ENCODE results near the gene RPS21. TPM values are rescaled to one million over a fixed set of nuclear protein-coding genes. Genes with fewer than 3 reads are reported as not detected.

The RPS21 gene
- polyA plus RNA-seq, 4 donors, result 2,127 to 8,814 (median 3,344) TPM

DNA sequence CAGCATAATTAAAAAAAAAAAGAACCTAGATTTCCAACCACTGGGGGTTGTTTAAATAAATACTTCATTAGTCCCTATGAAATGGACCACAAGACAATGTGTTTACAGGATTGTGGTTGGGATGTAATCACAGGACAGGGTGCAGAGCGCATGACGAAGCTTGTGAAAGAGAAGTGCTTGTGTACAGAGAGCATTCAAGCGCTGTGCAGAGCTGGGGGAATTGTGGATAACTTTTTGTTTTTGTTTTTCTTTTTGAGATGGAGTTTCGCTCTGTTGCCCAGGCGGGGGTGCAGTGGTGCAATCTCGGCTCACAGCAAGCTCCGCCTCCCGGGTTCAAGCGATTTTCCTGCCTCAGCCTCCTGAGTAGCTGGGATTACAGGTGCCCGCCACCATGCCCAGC is 42.1 kb upstream of the RPS21 start:
- Histone ChIP-seq H3K27ac (ENCODE audit: low read depth in 1 of 3, low read length in 2 of 3) (no peak overlapping the region), H3K4me3 (ENCODE audit: low read depth in 1 of 3, low read length in 3 of 3) (no peak overlapping the region)
- FAIRE-seq, result no peak

DNA sequence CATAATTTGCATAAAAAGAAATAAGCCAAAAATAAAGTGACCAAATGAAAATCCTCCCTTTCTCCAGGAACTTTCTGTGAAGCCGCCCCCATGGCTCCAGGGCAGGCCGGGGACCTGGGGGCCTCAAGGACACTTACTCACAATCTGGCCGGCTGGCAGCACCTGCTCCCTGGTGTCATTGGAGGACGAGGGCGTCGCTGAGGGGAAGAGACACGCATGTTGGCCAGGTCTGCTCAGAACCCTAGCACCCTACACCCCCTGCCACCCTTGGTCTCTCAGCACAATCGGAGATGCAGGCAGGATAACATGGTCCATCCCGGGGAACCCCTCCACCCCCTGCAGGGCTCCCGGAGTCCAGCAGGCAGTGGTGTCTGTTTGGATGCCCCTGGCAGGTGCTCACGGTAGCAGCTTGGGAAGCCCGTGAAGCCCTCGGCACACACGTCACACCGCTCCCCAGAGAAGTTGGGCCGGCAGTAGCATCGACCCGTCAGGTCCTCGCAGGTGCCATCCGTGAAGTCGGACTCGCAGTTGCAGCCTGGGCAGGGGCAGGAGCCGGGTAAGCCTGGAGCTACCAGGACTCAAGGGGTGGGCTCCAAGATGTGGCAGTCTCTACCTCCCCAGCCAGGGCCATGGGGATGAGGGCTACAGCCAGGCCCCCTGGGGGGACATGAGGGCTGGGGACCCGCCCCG is 41.1 kb upstream of the RPS21 start:
- H3K27ac ChIP-seq (ENCODE audit: low read depth in 1 of 3, low read length in 2 of 3), result no peak overlapping the region
- no peak overlapping the region for H3K4me3 ChIP-seq (ENCODE audit: low read depth in 1 of 3, low read length in 3 of 3)
- FAIRE-seq (no peak), DNase-seq (no peak)
- H3K27me3 ChIP-seq (ENCODE audit: control insufficient read depth in 3 of 3, insufficient read depth in 3 of 3, low read length in 3 of 3), result no peaks in the 10 kb centered on the region
- H3K9me3 ChIP-seq (ENCODE audit: control insufficient read depth in 2 of 2, insufficient read depth in 1 of 2, low read depth in 1 of 2, low read length in 1 of 2), result peaks cover 0 to 4% of the 10 kb centered on the region in 2 donors
- H3K4me1 ChIP-seq (ENCODE audit: control insufficient read depth in 3 of 3, insufficient read depth in 2 of 3, low read depth in 1 of 3, low read length in 2 of 3), result peaks cover 0 to 12% (median 0%) of the 10 kb centered on the region in 3 donors
- 72 to 86% (median 77%) methylated on average over 25 of the region's 25 CpGs for WGBS, 3 donors
- H3K36me3 ChIP-seq (ENCODE audit: control insufficient read depth in 3 of 3, insufficient read depth in 2 of 3, low read depth in 1 of 3, low read length in 3 of 3), result peaks cover 0 to 40% (median 0%) of the 10 kb centered on the region in 3 donors

More for the DNA sequence above, 42.1 kb upstream of the RPS21 start:
- Histone ChIP-seq H3K27me3 (ENCODE audit: control insufficient read depth in 3 of 3, insufficient read depth in 3 of 3, low read length in 3 of 3) (no peaks in the 10 kb centered on the region), H3K9me3 (ENCODE audit: control insufficient read depth in 2 of 2, insufficient read depth in 1 of 2, low read depth in 1 of 2, low read length in 1 of 2) (peaks cover 0 to 4% of the 10 kb centered on the region in 2 donors), H3K4me1 (ENCODE audit: control insufficient read depth in 3 of 3, insufficient read depth in 2 of 3, low read depth in 1 of 3, low read length in 2 of 3) (peaks cover 0 to 1% (median 0%) of the 10 kb centered on the region in 3 donors), H3K36me3 (ENCODE audit: control insufficient read depth in 3 of 3, insufficient read depth in 2 of 3, low read depth in 1 of 3, low read length in 3 of 3) (peaks cover 0 to 34% (median 0%) of the 10 kb centered on the region in 3 donors)
- DNase-seq, result no peak
- 77 to 81% (median 81%) methylated on average over 10 of the region's 10 CpGs for WGBS, 3 donors

DNA sequence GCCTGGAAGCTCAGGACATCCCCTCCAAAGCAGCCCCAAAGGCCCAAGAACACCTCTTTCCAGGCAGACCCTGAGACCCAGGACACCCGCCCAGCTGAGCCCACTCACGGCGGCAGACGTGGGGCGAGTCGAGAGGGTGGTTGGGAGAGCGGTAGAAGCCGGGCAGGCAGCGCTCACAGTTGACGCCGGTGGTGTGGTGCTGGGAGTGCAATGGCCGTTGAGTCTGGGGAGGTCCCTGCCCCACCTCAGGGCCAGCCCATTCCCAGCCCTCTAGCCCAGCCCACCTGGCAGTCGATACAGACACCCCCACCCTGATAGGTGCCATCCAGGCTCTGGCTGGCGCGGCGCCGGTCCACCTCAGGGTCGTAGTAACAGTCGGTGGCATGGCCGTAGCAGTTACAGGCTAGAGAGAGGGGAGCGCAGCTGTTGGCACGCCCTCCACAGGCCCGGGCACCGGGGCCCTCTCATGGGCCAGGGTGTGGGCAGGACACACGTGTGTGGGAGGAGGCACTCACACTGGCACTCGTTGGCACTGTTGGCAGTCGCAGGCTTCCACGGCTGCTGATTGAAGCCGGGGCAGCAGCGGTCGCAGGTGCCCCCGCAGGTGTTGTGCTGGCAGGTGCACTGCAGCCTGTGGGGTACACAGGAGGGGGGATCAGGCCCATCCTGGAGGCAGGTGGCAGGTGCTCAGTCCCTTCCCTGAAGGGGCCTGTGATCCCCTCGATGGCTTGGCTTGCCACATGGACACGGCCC is 40.3 kb upstream of the RPS21 start:
- Histone ChIP-seq H3K27ac (ENCODE audit: low read depth in 1 of 3, low read length in 2 of 3) (no peak overlapping the region), H3K36me3 (ENCODE audit: control insufficient read depth in 3 of 3, insufficient read depth in 2 of 3, low read depth in 1 of 3, low read length in 3 of 3) (peaks cover 0 to 48% (median 0%) of the 10 kb centered on the region in 3 donors), H3K27me3 (ENCODE audit: control insufficient read depth in 3 of 3, insufficient read depth in 3 of 3, low read length in 3 of 3) (no peaks in the 10 kb centered on the region), H3K4me1 (ENCODE audit: control insufficient read depth in 3 of 3, insufficient read depth in 2 of 3, low read depth in 1 of 3, low read length in 2 of 3) (peaks cover 0 to 14% (median 0%) of the 10 kb centered on the region in 3 donors), H3K9me3 (ENCODE audit: control insufficient read depth in 2 of 2, insufficient read depth in 1 of 2, low read depth in 1 of 2, low read length in 1 of 2) (peaks cover 0 to 4% of the 10 kb centered on the region in 2 donors), H3K4me3 (ENCODE audit: low read depth in 1 of 3, low read length in 3 of 3) (no peak overlapping the region)
- DNase-seq, result no peak
- no peak for FAIRE-seq
- WGBS, 3 donors, result 66 to 92% (median 75%) methylated on average over 29 to 34 of the region's 34 CpGs

DNA sequence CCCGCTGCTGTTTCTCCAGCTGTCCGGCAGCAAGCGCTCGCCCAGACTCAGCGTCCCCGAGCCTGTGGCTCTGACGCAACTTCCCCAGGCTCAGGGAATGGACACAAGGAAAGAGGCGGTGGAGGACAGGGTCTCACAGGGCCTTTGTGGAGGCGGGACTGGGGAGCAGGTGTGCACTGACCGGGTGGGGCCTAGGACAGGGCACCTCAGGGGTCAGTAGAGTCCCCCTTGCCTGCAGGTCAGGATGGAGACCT is 39.8 kb upstream of the RPS21 start:
- no peaks in the 10 kb centered on the region for H3K27me3 ChIP-seq (ENCODE audit: control insufficient read depth in 3 of 3, insufficient read depth in 3 of 3, low read length in 3 of 3)
- DNase-seq, result no peak
- H3K27ac ChIP-seq (ENCODE audit: low read depth in 1 of 3, low read length in 2 of 3), result no peak overlapping the region
- peaks cover 0 to 4% of the 10 kb centered on the region in 2 donors for H3K9me3 ChIP-seq (ENCODE audit: control insufficient read depth in 2 of 2, insufficient read depth in 1 of 2, low read depth in 1 of 2, low read length in 1 of 2)
- H3K36me3 ChIP-seq (ENCODE audit: control insufficient read depth in 3 of 3, insufficient read depth in 2 of 3, low read depth in 1 of 3, low read length in 3 of 3), result peaks cover 0 to 53% (median 0%) of the 10 kb centered on the region in 3 donors
- no peak overlapping the region for H3K4me3 ChIP-seq (ENCODE audit: low read depth in 1 of 3, low read length in 3 of 3)
- WGBS, 3 donors, result 81 to 93% (median 81%) methylated on average over 10 of the region's 10 CpGs
- H3K4me1 ChIP-seq (ENCODE audit: control insufficient read depth in 3 of 3, insufficient read depth in 2 of 3, low read depth in 1 of 3, low read length in 2 of 3), result peaks cover 0 to 14% (median 0%) of the 10 kb centered on the region in 3 donors
- no peak for FAIRE-seq

DNA sequence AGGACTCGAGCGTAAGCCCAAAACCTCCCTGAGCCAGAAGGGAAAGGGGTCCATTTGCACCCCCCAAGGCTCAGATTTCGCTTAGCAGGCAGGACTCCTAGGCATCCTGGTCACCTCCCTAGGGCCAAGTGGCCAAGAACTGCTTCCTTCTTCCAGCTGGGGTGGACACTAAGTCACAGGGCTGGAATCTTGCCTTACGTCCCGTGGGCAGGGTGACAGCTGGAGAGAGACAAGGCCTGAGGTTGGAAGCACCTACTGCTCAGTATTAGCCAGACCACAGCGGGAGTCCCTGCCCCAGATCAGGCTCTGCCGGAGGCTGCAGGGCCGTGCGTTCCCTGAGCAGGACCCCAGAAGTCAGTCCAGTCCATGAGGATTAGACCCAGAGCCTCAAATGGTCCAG is 39.5 kb upstream of the RPS21 start:
- Histone ChIP-seq H3K27me3 (ENCODE audit: control insufficient read depth in 3 of 3, insufficient read depth in 3 of 3, low read length in 3 of 3) (no peaks in the 10 kb centered on the region), H3K36me3 (ENCODE audit: control insufficient read depth in 3 of 3, insufficient read depth in 2 of 3, low read depth in 1 of 3, low read length in 3 of 3) (peaks cover 0 to 56% (median 0%) of the 10 kb centered on the region in 3 donors), H3K4me1 (ENCODE audit: control insufficient read depth in 3 of 3, insufficient read depth in 2 of 3, low read depth in 1 of 3, low read length in 2 of 3) (peaks cover 0 to 14% (median 0%) of the 10 kb centered on the region in 3 donors), H3K27ac (ENCODE audit: low read depth in 1 of 3, low read length in 2 of 3) (no peak overlapping the region), H3K9me3 (ENCODE audit: control insufficient read depth in 2 of 2, insufficient read depth in 1 of 2, low read depth in 1 of 2, low read length in 1 of 2) (peaks cover 0 to 4% of the 10 kb centered on the region in 2 donors), H3K4me3 (ENCODE audit: low read depth in 1 of 3, low read length in 3 of 3) (no peak overlapping the region)
- 77 to 83% (median 81%) methylated on average over 9 of the region's 9 CpGs for WGBS, 3 donors
- DNase-seq (no peak), FAIRE-seq (no peak)

DNA sequence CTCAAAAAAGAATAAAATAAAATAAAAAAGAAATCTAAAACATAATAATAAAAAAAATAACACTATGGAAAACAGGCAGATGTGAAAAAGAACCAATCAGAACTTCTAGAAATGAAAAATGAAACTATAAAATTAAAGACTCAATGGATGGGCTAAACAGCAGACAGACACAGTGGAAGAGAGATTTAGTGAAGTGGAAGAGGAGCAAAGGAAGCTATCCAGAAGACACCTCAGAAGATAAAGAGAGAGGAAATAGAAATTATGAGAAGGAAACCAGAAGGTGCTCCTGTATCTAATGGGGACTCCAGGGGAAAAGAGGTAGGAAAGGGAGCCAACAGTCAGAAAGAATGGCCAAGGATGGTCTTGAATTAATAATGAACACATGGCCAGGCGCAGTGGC is 38.3 kb upstream of the RPS21 start:
- Histone ChIP-seq H3K27me3 (ENCODE audit: control insufficient read depth in 3 of 3, insufficient read depth in 3 of 3, low read length in 3 of 3) (no peaks in the 10 kb centered on the region), H3K9me3 (ENCODE audit: control insufficient read depth in 2 of 2, insufficient read depth in 1 of 2, low read depth in 1 of 2, low read length in 1 of 2) (peaks cover 0 to 4% of the 10 kb centered on the region in 2 donors), H3K36me3 (ENCODE audit: control insufficient read depth in 3 of 3, insufficient read depth in 2 of 3, low read depth in 1 of 3, low read length in 3 of 3) (peaks cover 0 to 68% (median 0%) of the 10 kb centered on the region in 3 donors), H3K27ac (ENCODE audit: low read depth in 1 of 3, low read length in 2 of 3) (no peak overlapping the region), H3K4me3 (ENCODE audit: low read depth in 1 of 3, low read length in 3 of 3) (no peak overlapping the region), H3K4me1 (ENCODE audit: control insufficient read depth in 3 of 3, insufficient read depth in 2 of 3, low read depth in 1 of 3, low read length in 2 of 3) (peaks cover 0 to 14% (median 0%) of the 10 kb centered on the region in 3 donors)
- DNase-seq (no peak), FAIRE-seq (no peak)
- WGBS, 3 donors, result 75 to 100% (median 100%) methylated on average over 1 of the region's 1 CpG

DNA sequence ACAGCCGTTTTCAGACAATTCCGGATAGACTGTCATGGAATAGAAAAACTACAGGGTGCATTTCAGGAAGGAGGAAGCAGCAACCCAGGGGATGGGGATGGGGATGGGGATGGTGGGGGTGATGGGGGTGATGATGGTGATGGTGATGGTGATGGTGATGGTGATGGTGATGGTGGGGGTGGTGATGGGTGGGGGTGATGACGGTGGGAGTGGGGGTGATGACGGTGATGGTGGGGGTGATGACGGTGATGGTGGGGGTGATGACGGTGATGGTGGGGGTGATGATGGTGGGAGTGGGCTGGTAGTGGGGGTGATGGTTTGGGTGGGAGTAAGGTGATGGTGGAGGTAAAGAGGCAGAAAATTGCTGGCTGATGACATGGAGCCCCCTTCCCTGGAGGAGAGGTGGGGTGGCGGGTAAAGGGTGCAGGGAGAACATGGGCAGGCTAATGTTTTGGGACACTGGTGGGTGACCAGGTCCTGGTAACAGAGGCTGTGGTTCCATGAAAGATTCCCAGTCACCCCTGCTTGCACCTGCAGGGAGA is 37.3 kb upstream of the RPS21 start:
- 62 to 81% (median 64%) methylated on average over 6 to 7 of the region's 7 CpGs for WGBS, 3 donors
- peaks cover 0 to 4% of the 10 kb centered on the region in 2 donors for H3K9me3 ChIP-seq (ENCODE audit: control insufficient read depth in 2 of 2, insufficient read depth in 1 of 2, low read depth in 1 of 2, low read length in 1 of 2)
- DNase-seq (no peak), FAIRE-seq (no peak)
- peaks cover 0 to 69% (median 0%) of the 10 kb centered on the region in 3 donors for H3K36me3 ChIP-seq (ENCODE audit: control insufficient read depth in 3 of 3, insufficient read depth in 2 of 3, low read depth in 1 of 3, low read length in 3 of 3)
- no peaks in the 10 kb centered on the region for H3K27me3 ChIP-seq (ENCODE audit: control insufficient read depth in 3 of 3, insufficient read depth in 3 of 3, low read length in 3 of 3)
- peak overlapping the region in 1 of 3 donors; percentile 57 for H3K27ac ChIP-seq (ENCODE audit: low read depth in 1 of 3, low read length in 2 of 3)
- no peak overlapping the region for H3K4me3 ChIP-seq (ENCODE audit: low read depth in 1 of 3, low read length in 3 of 3)
- peaks cover 0 to 16% (median 0%) of the 10 kb centered on the region in 3 donors for H3K4me1 ChIP-seq (ENCODE audit: control insufficient read depth in 3 of 3, insufficient read depth in 2 of 3, low read depth in 1 of 3, low read length in 2 of 3)

DNA sequence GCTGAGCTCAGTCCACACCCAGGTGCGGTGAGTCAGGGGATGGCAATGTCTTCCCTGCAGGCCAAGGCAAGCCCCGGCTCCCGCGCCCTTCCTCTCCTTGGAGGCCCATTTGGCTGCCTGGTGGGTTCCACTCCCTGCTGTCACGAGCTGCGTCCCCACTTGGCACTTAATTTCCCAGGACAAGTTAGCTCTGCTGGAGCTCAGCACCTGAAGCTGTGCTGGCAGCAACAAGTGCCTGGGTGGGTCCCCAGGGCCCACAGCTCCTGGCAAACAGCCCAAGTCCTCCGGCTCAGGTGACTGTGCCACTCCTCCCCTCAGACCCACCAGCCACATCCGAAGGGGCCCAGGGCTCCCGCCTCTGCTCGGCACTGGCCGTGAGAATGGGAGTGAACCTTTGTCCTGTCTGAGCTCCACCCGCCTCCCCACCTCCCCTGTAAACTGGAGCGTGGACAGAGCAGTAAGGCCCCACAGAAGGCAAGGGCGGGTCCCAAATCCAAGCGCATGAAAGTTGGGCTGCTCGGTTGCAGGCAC is 36.7 kb upstream of the RPS21 start:
- 13 to 59% (median 40%) methylated on average over 15 to 16 of the region's 16 CpGs for WGBS, 3 donors
- Histone ChIP-seq H3K27ac (ENCODE audit: low read depth in 1 of 3, low read length in 2 of 3) (peak overlapping the region in 2 of 3 donors; percentile 19 to 57), H3K27me3 (ENCODE audit: control insufficient read depth in 3 of 3, insufficient read depth in 3 of 3, low read length in 3 of 3) (no peaks in the 10 kb centered on the region), H3K9me3 (ENCODE audit: control insufficient read depth in 2 of 2, insufficient read depth in 1 of 2, low read depth in 1 of 2, low read length in 1 of 2) (peaks cover 0 to 4% of the 10 kb centered on the region in 2 donors), H3K36me3 (ENCODE audit: control insufficient read depth in 3 of 3, insufficient read depth in 2 of 3, low read depth in 1 of 3, low read length in 3 of 3) (peaks cover 0 to 75% (median 0%) of the 10 kb centered on the region in 3 donors), H3K4me1 (ENCODE audit: control insufficient read depth in 3 of 3, insufficient read depth in 2 of 3, low read depth in 1 of 3, low read length in 2 of 3) (peaks cover 0 to 21% (median 0%) of the 10 kb centered on the region in 3 donors), H3K4me3 (ENCODE audit: low read depth in 1 of 3, low read length in 3 of 3) (no peak overlapping the region)
- DNase-seq, result peak; percentile 74 to 85
- no peak for FAIRE-seq
